ENCODE data around the gene PAX8. TPM values are rescaled to one million over a fixed set of nuclear protein-coding genes. Genes with fewer than 3 reads are reported as not detected.

PAX8 gene
- total and polyA plus RNA-seq, 12 donors: 0.08 to 2.0 (median 0.41) TPM; not detected in 3

DNA sequence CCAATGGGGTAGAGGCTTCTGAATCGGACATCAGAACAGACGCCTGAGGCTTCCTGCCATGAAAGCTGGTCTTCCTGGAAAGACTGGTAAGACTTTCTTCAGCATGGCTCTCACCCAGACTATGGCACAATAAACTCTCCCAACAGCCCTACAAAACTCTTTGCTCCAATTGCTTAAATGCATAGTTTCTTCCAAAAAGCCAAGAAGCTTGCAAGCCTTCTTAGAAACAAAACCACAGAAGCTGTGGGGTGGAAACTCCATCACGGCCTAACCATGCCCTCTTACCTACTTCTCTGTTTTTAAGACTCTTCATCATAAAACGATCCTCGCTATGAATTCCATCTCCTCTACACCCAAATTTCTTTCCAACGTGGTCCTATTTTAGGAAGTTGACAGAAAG, 48.2 kb downstream of the PAX8 start:
- 70 to 79% methylated on average over 6 of the region's 6 CpGs for WGBS, 2 donors
- ATAC-seq (no peak), DNase-seq (no peak)
- Histone ChIP-seq H3K27me3 (no peaks in the 10 kb centered on the region), H3K4me3 (no peak overlapping the region), H3K9me3 (no peaks in the 10 kb centered on the region), H3K36me3 (no peaks in the 10 kb centered on the region), H3K27ac (peak overlapping the region in 3 of 10 donors; percentile 12 to 69 (median 17)), H3K4me1 (peaks cover 0 to 35% (median 6%) of the 10 kb centered on the region in 9 donors)
- TF ChIP-seq, protein P1, sequence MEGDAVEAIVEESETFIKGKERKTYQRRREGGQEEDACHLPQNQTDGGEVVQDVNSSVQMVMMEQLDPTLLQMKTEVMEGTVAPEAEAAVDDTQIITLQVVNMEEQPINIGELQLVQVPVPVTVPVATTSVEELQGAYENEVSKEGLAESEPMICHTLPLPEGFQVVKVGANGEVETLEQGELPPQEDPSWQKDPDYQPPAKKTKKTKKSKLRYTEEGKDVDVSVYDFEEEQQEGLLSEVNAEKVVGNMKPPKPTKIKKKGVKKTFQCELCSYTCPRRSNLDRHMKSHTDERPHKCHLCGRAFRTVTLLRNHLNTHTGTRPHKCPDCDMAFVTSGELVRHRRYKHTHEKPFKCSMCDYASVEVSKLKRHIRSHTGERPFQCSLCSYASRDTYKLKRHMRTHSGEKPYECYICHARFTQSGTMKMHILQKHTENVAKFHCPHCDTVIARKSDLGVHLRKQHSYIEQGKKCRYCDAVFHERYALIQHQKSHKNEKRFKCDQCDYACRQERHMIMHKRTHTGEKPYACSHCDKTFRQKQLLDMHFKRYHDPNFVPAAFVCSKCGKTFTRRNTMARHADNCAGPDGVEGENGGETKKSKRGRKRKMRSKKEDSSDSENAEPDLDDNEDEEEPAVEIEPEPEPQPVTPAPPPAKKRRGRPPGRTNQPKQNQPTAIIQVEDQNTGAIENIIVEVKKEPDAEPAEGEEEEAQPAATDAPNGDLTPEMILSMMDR (IDR thresholded peaks at IDR 0.05): no peak
- intact Hi-C loops (cut with DNase I): no loop called here

DNA sequence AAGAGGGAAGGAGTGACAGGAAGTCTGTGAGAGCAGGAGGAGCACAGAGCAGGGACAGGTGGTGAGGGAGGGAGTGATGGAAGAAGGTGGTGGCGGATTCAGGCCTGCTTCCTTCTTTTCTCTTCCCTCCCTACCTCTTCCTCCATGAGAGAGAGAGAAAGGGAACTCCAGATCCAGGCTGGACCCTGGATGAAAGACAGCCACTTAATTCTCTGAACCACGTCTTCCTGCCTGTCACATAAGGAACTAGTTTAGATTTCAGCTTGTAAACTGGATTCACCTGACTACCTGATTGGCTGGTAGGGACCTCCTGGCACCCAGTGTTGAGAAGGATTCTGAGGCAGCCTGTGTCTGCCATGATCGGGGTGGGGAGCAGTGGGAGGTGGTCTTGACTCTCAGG, 48.9 kb downstream of the PAX8 start:
- DNase-seq: no peak
- H3K9me3 ChIP-seq: no peaks in the 10 kb centered on the region
- H3K27me3 ChIP-seq: no peaks in the 10 kb centered on the region
- H3K36me3 ChIP-seq: no peaks in the 10 kb centered on the region
- H3K4me1 ChIP-seq: peaks cover 0 to 35% (median 6%) of the 10 kb centered on the region in 9 donors
- H3K4me3 ChIP-seq: no peak overlapping the region
- WGBS, 2 donors: 89 to 90% methylated on average over 3 of the region's 3 CpGs
- no peak for ATAC-seq
- TF ChIP-seq, protein P1 (IDR thresholded peaks at IDR 0.05): no peak
- intact Hi-C loops (cut with DNase I): no loop called here
- peak overlapping the region in 1 of 10 donors; percentile 69 for H3K27ac ChIP-seq

DNA sequence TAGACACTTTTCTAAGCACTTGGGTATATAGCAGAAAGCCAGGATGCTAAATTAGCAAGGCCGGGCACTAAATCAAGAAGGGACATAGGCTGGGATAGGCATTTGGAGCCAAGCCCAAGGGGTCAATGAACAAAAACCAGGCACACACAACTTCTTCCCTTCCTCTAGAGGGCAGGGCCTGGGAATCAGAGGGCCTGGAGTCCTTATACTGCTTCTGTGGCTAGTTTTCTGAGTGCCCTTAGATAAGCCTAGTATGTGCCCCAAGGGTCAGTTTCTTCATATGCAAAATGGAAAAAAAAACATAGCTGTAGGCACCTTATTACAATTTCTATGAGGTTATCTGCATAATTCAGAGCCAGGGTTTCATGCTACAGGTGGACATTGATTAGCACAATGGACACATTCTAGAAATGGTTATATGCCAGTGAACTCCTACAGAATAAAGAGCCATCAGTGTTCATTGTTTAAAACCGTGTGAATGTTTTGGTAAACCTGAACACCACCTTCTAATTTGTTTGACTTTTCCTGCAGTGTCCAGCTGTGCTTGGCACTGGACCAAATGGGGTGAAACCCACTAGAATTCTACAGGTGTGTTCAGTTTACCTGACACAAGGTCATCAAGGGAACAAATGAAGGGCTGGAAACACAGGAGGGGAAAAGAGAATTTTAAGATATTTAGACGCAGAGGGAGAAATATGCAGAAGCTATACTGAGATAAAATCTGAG, 49.6 kb downstream of the PAX8 start:
- no peak overlapping the region for H3K4me3 ChIP-seq
- TF ChIP-seq, protein P1 (IDR thresholded peaks at IDR 0.05): no peak
- intact Hi-C loops (cut with DNase I): no loop called here
- no peak for DNase-seq
- H3K9me3 ChIP-seq: no peaks in the 10 kb centered on the region
- WGBS, 2 donors: 63 to 72% methylated on average over 3 of the region's 3 CpGs
- ATAC-seq: no peak
- no peaks in the 10 kb centered on the region for H3K36me3 ChIP-seq
- peaks cover 0 to 35% (median 6%) of the 10 kb centered on the region in 9 donors for H3K4me1 ChIP-seq
- H3K27ac ChIP-seq: no peak overlapping the region
- H3K27me3 ChIP-seq: no peaks in the 10 kb centered on the region

DNA sequence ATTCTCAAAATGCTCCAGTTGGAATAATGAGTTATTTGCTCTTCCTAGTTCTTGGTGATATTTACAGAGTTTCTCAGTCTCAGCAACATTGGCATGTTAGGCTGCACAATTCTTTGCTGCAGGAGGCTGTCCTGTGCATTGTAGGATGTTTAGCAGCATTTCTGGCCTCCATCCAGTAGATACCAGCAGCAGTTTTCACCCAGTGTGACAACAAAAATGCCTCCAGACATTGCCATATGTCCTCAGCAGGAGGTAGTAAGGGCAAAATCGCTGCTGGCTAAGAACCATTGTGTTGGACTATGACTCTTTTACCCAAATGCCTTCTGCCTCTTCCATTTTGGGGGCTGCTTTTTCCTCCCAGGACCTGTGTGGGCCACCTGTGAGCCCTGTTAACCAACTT, 50.4 kb downstream of the PAX8 start:
- TF ChIP-seq, protein P1 (IDR thresholded peaks at IDR 0.05): no peak
- ATAC-seq (no peak), DNase-seq (no peak)
- H3K9me3 ChIP-seq: no peaks in the 10 kb centered on the region
- 85 to 86% methylated on average over 1 of the region's 1 CpG for WGBS, 2 donors
- peaks cover 0 to 31% (median 6%) of the 10 kb centered on the region in 9 donors for H3K4me1 ChIP-seq
- no peak overlapping the region for H3K4me3 ChIP-seq
- intact Hi-C loops (cut with DNase I): no loop called here
- H3K27ac ChIP-seq: no peak overlapping the region
- H3K36me3 ChIP-seq: no peaks in the 10 kb centered on the region
- no peaks in the 10 kb centered on the region for H3K27me3 ChIP-seq
